Activated naive CD8-positive, alpha-beta T cell treated with anti-CD3 and anti-CD28 coated beads, Interleukin-2, amount 10 ng/mL, durations not matched to agents 7 days and 5 days (primary cell): ENCODE results near the gene ZNF326. TPM values are rescaled to one million over a fixed set of nuclear protein-coding genes. Genes with fewer than 3 reads are reported as not detected.

Source experiments
- total RNA-seq, 2 experiments: library from RNA; stranded (reverse); gene quantifications; one replicate each; pipeline ENCODE4 v1.2.3, GENCODE V29; 2021

Gene ZNF326
- total RNA-seq, 2 experiments from 2014 or later: 18.1 to 18.2 TPM

Other genes with a start within 250 kb of the ZNF326 start
- 10 to 100 TPM; 25.1 to 26.0 TPM for gene LRRC8D, start 174.1 kb upstream of the ZNF326 start, total RNA-seq